GM18499 (cell line): ENCODE measurements around the gene BAG3.
"Not testable (repeated sequence)": the region's sequence is repeated elsewhere in the genome, so short reads cannot be mapped to it uniquely, and the experiment has no call there.

Experiments
- ATAC-seq: cut with Tn5 transposase; IDR thresholded peaks from one replicate; pipeline ENCODE4 v1.9.1; 2021; ENCODE audit warnings: moderate number of reproducible peaks; ENCODE audit not compliant: insufficient read depth, unreplicated experiment

BAG3 gene

GRCh38 chr10:119687192-119688032, 36.2 kb downstream of the BAG3 start:
- ATAC-seq: no peak

DNA sequence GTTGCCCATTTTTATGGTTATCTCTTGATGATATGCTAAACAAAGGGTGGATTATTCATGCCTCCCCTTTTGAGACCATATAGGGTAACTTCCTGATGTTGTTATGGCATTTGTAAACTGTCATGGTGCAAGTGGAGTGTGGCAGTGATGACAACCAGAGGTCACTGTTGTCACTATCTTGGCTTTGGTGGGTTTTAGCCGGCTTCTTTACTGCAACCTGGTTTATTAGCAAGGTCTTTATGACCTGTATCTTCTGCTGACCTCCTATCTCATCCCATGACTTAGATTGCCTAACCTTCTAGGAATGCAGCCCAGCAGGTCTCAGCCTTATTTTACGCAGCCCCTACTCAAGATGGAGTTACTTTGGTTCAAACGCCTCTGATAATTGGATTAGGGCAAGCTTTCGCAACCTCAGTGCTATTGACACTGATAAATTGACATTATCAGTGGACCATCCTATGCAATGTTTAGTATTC, 36.9 kb downstream of the BAG3 start:
- ATAC-seq: no peak

- no peak for ATAC-seq
Observed at GRCh38 chr10:119689016-119689580, 37.9 kb downstream of the BAG3 start.

DNA sequence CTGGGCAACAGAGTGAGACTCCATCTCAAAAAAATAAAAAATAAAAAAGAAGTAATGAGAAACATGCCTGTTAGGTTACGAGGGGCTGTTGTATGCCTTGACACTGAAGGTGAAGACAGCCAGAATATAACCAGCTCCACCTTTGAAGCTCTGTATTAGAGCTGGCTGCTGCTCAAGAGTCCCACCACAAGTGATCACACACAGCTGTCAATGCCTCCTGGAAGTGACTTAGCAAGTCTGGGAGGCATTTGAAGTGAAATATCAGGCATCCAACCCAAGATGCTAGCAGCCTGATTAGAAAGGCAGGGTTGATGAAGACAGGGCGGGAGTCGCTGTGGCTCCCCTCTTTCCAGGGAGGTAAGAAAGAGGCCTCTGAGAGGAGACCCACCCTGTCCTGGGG, 40.5 kb downstream of the BAG3 start:
- ATAC-seq: no peak

- no peak for ATAC-seq
Observed at GRCh38 chr10:119693262-119693957, 42.2 kb downstream of the BAG3 start.

GRCh38 chr10:119694608-119695007, 43.4 kb downstream of the BAG3 start:
- ATAC-seq: no peak

- ATAC-seq: peak; percentile 51
Observed at GRCh38 chr10:119700321-119700954, 49.3 kb downstream of the BAG3 start.

GRCh38 chr10:119701861-119702260, 50.7 kb downstream of the BAG3 start:
- ATAC-seq: no peak

GRCh38 chr10:119702583-119702982, 51.4 kb downstream of the BAG3 start:
- no peak for ATAC-seq

DNA sequence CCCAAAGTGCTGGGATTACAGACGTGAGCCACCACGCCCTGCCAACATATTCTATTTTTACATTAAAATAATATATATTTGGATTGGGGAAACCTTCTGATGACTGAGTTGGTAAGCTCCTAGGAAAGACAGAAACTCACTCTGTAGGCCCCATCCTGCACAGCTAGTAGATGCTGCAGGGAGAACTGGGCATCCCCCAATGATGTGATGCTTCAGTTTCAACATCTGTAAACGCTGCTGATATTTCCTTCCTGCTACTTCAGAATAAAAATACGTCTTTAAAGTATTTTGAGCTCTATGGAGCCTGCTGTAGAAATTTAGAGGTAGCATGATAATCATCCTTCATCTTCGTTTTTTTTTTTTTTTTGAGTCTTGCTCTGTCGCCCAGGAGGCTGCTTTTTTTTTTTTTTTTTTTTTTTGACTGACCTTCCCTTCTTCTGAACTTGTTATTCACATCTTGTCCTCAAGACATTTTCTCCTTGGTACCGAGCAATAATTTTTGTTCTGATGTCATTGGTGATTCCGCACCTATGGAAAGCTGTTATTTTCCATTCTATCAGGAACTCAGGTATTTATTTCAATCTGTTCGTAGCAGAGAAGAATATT, 52.8 kb downstream of the BAG3 start:
- no peak for ATAC-seq

GRCh38 chr10:119705434-119705831, 54.3 kb downstream of the BAG3 start:
- ATAC-seq: peak; percentile 33

GRCh38 chr10:119706521-119707278, 55.5 kb downstream of the BAG3 start:
- ATAC-seq: no peak

- ATAC-seq: not testable (repeated sequence)
Observed at GRCh38 chr10:119707331-119707730, 56.2 kb downstream of the BAG3 start.

GRCh38 chr10:119710935-119711334, 59.8 kb downstream of the BAG3 start:
- not testable (repeated sequence) for ATAC-seq

DNA sequence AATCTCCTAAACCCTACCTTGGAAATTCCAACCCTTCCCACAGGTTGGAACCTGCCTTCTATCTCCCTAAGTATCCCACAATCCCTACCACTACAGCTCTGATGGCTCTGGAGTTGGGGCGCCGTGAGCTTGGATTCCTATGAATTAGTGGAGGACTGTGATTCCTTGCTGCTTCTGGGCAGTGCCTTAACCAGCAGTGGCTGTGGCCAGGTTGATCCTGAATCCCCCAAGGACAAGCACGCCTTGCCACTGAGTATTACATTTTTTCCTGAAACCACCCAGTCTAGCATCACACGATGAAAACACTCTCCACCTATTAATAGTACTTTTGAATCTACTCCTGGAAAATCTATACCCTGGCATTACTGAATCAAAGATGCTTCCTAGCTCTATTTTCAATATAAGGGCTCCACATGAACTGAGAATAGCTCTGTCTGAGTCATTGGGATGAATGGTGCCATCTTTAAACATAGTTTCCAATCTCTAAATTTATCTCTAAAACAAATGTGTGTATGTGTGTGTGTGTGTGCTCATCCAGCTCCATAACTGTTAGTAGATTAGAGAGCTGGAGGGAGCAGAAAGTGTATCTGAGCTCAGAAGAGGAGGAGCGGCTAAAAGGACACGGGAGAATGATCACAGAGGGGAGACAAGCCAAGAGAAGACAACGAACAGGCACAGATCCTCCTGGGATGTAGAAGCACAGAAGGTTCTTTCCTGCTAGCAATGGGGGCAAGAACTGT, 62.7 kb downstream of the BAG3 start:
- no peak for ATAC-seq

DNA sequence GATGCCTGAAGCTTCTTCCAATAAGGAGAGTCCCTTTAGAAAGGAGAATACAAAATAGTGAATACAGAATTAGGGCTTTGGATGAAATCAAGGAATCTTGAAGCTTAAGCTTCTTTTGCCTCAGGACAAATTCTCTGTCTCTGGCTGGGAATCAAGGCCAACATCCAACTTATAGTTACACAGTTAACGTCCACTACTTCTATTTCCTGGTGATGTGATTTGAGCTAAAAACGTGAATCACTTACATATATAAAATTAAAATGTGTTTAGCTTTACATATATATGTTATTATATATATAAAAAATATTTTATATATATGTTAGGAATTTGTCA, 63.3 kb downstream of the BAG3 start:
- no peak for ATAC-seq

- ATAC-seq: no peak
Observed at GRCh38 chr10:119715628-119716505, 64.7 kb downstream of the BAG3 start.

- ATAC-seq: no peak
Observed at GRCh38 chr10:119723161-119723560, 72.0 kb downstream of the BAG3 start.
